SK-N-SH (cell line): ENCODE measurements around the gene TMEM269. TPM values are rescaled to one million over a fixed set of nuclear protein-coding genes. Genes with fewer than 3 reads are reported as not detected.

Source experiments
- CTCF ChIA-PET: fragments of 300-600, 350-600 bp; formaldehyde crosslinking; extraction: SDS; loops from one replicate; lab custom pipeline; 2021; lab: Yijun Ruan, JAX
- POLR2A ChIA-PET: fragments of 350-600 bp; sonication (Branson Sonifier 250); formaldehyde crosslinking; extraction: SDS; loops from one replicate; lab custom pipeline; 2020; ENCODE audit warnings: antibody characterized with exemption, inconsistent platforms; lab: Yijun Ruan, JAX
- DNase-seq: peaks from one replicate; pipeline ENCODE4 v3.0.0; 2012
- H2AFZ ChIP-seq: fragments of 200-600 bp; sonication (generic); 2 replicates; pipeline ENCODE4 v1.8.1; 2016; ENCODE audit warnings: antibody characterized with exemption, mild to moderate bottlenecking, low read depth
- H3F3A ChIP-seq: fragments of 200-600 bp; sonication (generic); replicated peaks from 2 replicates; pipeline ENCODE3; 2016; ENCODE audit warnings: antibody characterized with exemption, mild to moderate bottlenecking; ENCODE audit not compliant: insufficient read depth
- H3K27ac ChIP-seq, 2 experiments: fragments of 200-500 bp in 1 of 2; fragments of 200-600 bp in 1 of 2; sonication (Bioruptor generic) in 1 of 2; sonication (generic), shearing (Covaris generic) in 1 of 2; 2 replicates each; pipeline versions ENCODE4 v1.5.1 to v1.6.1; 2014 to 2016; ENCODE audit warnings: low read depth in 2 of 2, inconsistent platforms in 1 of 2, low read length in 1 of 2, mild to moderate bottlenecking in 1 of 2, mixed read lengths in 1 of 2
- H3K27me3 ChIP-seq: fragments of 200-600 bp; sonication (generic), shearing (Covaris generic); 2 replicates; pipeline ENCODE4 v1.6.1; 2016; ENCODE audit warnings: mixed run types; ENCODE audit not compliant: insufficient read depth
- H3K36me3 ChIP-seq, 2 experiments: fragments of 200-500 bp in 1 of 2; fragments of 200-600 bp in 1 of 2; sonication (Bioruptor generic) in 1 of 2; sonication (generic) in 1 of 2; replicated peaks in 1 of 2; 2 replicates each; pipeline versions ENCODE3 to v1.5.1; 2014 to 2016; ENCODE audit warnings: low read length in 1 of 2, mild to moderate bottlenecking in 1 of 2; ENCODE audit not compliant: insufficient read depth in 2 of 2, control insufficient read depth in 1 of 2
- H3K4me1 ChIP-seq, 2 experiments: fragments of 200-500 bp in 1 of 2; fragments of 200-600 bp in 1 of 2; sonication (Bioruptor generic) in 1 of 2; sonication (generic), shearing (Covaris generic) in 1 of 2; 2 replicates each; pipeline versions ENCODE4 v1.5.1 to v1.6.1; 2014 to 2016; ENCODE audit warnings: low read depth in 1 of 2, low read length in 1 of 2, mixed run types in 1 of 2; ENCODE audit not compliant: insufficient read depth in 2 of 2, control insufficient read depth in 1 of 2
- H3K4me2 ChIP-seq: fragments of 200-600 bp; sonication (generic), shearing (Covaris generic); 2 replicates; pipeline ENCODE4 v1.6.1; 2017; ENCODE audit warnings: mixed run types
- H3K4me3 ChIP-seq, 2 experiments: fragments of 200-500 bp in 1 of 2; fragments of 200-600 bp in 1 of 2; sonication (Bioruptor generic) in 1 of 2; sonication (generic), shearing (Covaris generic) in 1 of 2; 2 replicates each; pipeline versions ENCODE4 v1.5.1 to v1.8.1; 2014 to 2016; ENCODE audit warnings: low read depth in 2 of 2, inconsistent platforms in 1 of 2, low read length in 1 of 2, mild to moderate bottlenecking in 1 of 2, mixed read lengths in 1 of 2, moderate library complexity in 1 of 2
- H3K79me2 ChIP-seq: fragments of 200-600 bp; sonication (generic); 2 replicates; pipeline ENCODE4 v1.8.1; 2017; ENCODE audit warnings: mild to moderate bottlenecking; ENCODE audit not compliant: insufficient read depth
- H3K9ac ChIP-seq: fragments of 200-600 bp; sonication (generic); 2 replicates; pipeline ENCODE4 v1.6.1; 2017; ENCODE audit warnings: mixed run types
- H3K9me2 ChIP-seq: fragments of 200-600 bp; sonication (generic); 2 replicates; pipeline ENCODE4 v1.6.1; 2017; ENCODE audit warnings: mixed run types
- H3K9me3 ChIP-seq: fragments of 200-600 bp; sonication (generic); 2 replicates; pipeline ENCODE4 v1.6.1; 2017; ENCODE audit warnings: mixed run types, mild to moderate bottlenecking, moderate library complexity
- H4K20me1 ChIP-seq: fragments of 200-600 bp; sonication (generic); 2 replicates; pipeline ENCODE4 v1.6.1; 2017; ENCODE audit warnings: mild to moderate bottlenecking, mixed run types; ENCODE audit not compliant: insufficient read depth
- CHD2 ChIP-seq: fragments of 150-350 bp; IDR thresholded peaks from 2 replicates; pipeline ENCODE4 v1.6.1; 2018; ENCODE audit warnings: low read length; ENCODE audit not compliant: partially characterized antibody
- EZH2phosphoT487 ChIP-seq: fragments of 200-600 bp; sonication (generic); IDR thresholded peaks from 2 replicates; pipeline ENCODE4 v1.6.1; 2017; ENCODE audit warnings: low read depth, mixed run types, mild to moderate bottlenecking, antibody characterized with exemption, moderate library complexity, borderline replicate concordance
- FOSL2 ChIP-seq: IDR thresholded peaks from 2 replicates; pipeline ENCODE4 v1.4.0; 2012; ENCODE audit warnings: low read depth, mild to moderate bottlenecking, moderate library complexity, borderline replicate concordance
- FOXJ3 ChIP-seq: sonication (generic); formaldehyde crosslinking; IDR thresholded peaks from 2 replicates; pipeline ENCODE4 v1.5.1; 2020; ENCODE audit warnings: mild to moderate bottlenecking, missing genetic modification reagents
- FOXM1 ChIP-seq: IDR thresholded peaks from 2 replicates; pipeline ENCODE4 v1.4.0; 2012; ENCODE audit warnings: low read depth, mild to moderate bottlenecking
- GATA2 ChIP-seq: sonication (generic); formaldehyde crosslinking; IDR thresholded peaks from 2 replicates; pipeline ENCODE4 v1.5.0; 2020; ENCODE audit warnings: mild to moderate bottlenecking, missing genetic modification reagents
- IRF3 ChIP-seq: fragments of 150-350 bp; IDR thresholded peaks from 2 replicates; pipeline ENCODE4 v1.6.1; 2016; ENCODE audit warnings: mild to moderate bottlenecking, low read depth, low read length
- JUND ChIP-seq: IDR thresholded peaks from 2 replicates; pipeline ENCODE4 v1.4.0; 2012
- MAX ChIP-seq: IDR thresholded peaks from 2 replicates; pipeline ENCODE4 v1.4.0; 2012; ENCODE audit warnings: low read depth
- MEF2A ChIP-seq: IDR thresholded peaks from 2 replicates; pipeline ENCODE4 v1.4.0; 2012; ENCODE audit warnings: low read depth, borderline replicate concordance
- NRF1 ChIP-seq: IDR thresholded peaks from 2 replicates; pipeline ENCODE4 v1.6.1; 2012; ENCODE audit warnings: low read depth, mild to moderate bottlenecking, low read length
- RCOR1 ChIP-seq: fragments of 150-350 bp; IDR thresholded peaks from 2 replicates; pipeline ENCODE4 v1.6.1; 2017; ENCODE audit warnings: antibody characterized with exemption, low read length
- TCF12 ChIP-seq: IDR thresholded peaks from 2 replicates; pipeline ENCODE4 v1.4.0; 2012
- TEAD4 ChIP-seq: IDR thresholded peaks from 2 replicates; pipeline ENCODE4 v1.4.0; 2012; ENCODE audit warnings: mild to moderate bottlenecking, borderline replicate concordance; ENCODE audit not compliant: insufficient read depth
- WGBS: methylation state at CpG from one replicate; pipeline ENCODE4 v1.1.6; 2017; ENCODE audit warnings: low lambda C conversion rate; 5-methylcytosine and 5-hydroxymethylcytosine counted together
- polyA plus RNA-seq, 3 experiments: library from polyadenylated mRNA; depleted of rRNA; stranded (reverse); fragments of >200 nt; gene quantifications; 2 replicates each; pipeline ENCODE4 v1.2.3, GENCODE V29; 2012

TMEM269 gene
- polyA plus RNA-seq, 1 of the 3 experiments (the other 2 are of a cell fraction), result 0.05 TPM

DNA sequence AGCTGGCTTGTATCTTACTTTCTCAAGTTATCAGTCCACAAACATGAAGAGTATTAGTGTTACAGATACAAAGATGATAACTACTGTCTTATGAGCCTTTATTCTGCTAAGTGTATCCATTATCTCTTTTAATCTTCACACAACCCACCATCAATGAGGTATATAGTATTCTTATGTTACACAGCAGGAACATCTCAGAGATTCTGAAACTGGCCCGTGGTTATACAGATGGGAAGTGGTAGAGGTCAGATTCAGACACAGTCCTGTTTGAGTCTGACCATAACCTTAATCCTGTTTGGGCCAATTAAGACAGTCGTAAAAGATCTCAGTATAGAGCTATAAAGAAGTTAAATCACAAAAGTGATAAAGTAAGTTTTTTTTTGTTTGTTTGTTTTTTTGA is 5.1 kb upstream of the TMEM269 start:
- no peaks in the 10 kb centered on the region for H3K27me3 ChIP-seq
- no peaks in the 10 kb centered on the region for H3F3A ChIP-seq
- H3K4me2 ChIP-seq, result no peak overlapping the region
- H3K9ac ChIP-seq, result no peak overlapping the region
- peaks cover 48 to 52% of the 10 kb centered on the region in 2 experiments for H3K36me3 ChIP-seq
- TF ChIP-seq MEF2A (no peak), IRF3 (no peak), CHD2 (no peak), GATA2 (CRISPR knock-in tag) (no peak), EZH2phosphoT487 (no peak), FOSL2 (no peak), TEAD4 (no peak), FOXM1 (no peak), NRF1 (no peak)
- H3K9me2 ChIP-seq, result no peaks in the 10 kb centered on the region
- H3K9me3 ChIP-seq, result no peaks in the 10 kb centered on the region
- H4K20me1 ChIP-seq, result no peaks in the 10 kb centered on the region
- no peak for DNase-seq
- CTCF ChIA-PET, result interaction anchor here (0.7 to 4.9 kb wide), 7 partner anchors 9 to 293 kb away, joined by 3 to 118 read pairs (median 7); no protein-coding TSS in a partner anchor
- H2AFZ ChIP-seq, result no peak overlapping the region
- H3K4me1 ChIP-seq, result no peaks in the 10 kb centered on the region
- POLR2A ChIA-PET, result no interaction called here
- WGBS, result 90% methylated on average over 2 of the region's 2 CpGs
- H3K4me3 ChIP-seq, result no peak overlapping the region
- H3K27ac ChIP-seq, result no peak overlapping the region
- H3K79me2 ChIP-seq, result no peaks in the 10 kb centered on the region; the same call in 1 of the 2 replicates

- DNase-seq, result no peak
- Histone ChIP-seq H3K36me3 (peaks cover 44 to 47% of the 10 kb centered on the region in 2 experiments), H3F3A (no peaks in the 10 kb centered on the region), H3K4me2 (no peak overlapping the region), H3K27me3 (no peaks in the 10 kb centered on the region), H4K20me1 (no peaks in the 10 kb centered on the region), H3K9me3 (no peaks in the 10 kb centered on the region), H3K27ac (no peak overlapping the region), H3K79me2 (no peaks in the 10 kb centered on the region; the same call in 1 of the 2 replicates), H3K4me3 (no peak overlapping the region), H3K4me1 (no peaks in the 10 kb centered on the region), H3K9ac (no peak overlapping the region), H3K9me2 (no peaks in the 10 kb centered on the region), H2AFZ (no peak overlapping the region)
- WGBS, result 94% methylated on average over 1 of the region's 1 CpG
- POLR2A ChIA-PET, result no interaction called here
- no peak for TF ChIP-seq JUND
- CTCF ChIA-PET, result interaction anchor here (1.0 to 4.9 kb wide), 5 partner anchors 9 to 292 kb away, joined by 3 to 118 read pairs (median 7); no protein-coding TSS in a partner anchor
These were observed 4.6 kb upstream of the TMEM269 start for GRCh38 chr1:42780176-42780575.

DNA sequence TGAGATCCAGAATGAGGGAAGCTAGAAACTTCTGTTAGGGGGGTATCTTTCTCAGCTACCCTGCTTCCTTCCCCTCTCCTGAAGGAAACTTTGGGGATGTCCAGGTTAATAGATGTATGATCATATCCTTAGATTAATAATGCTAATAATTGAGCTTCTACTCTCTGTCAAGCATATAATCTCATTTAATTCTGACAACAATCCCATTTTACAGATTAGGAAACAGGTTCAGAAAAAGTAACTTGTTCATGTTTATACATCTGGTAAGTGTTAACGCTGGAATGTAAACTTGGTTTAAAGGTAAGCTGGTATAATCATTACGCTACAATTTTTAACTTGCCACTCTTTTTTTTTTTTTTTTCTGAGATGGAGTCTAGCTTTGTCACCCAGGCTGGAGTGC is 1.7 kb upstream of the TMEM269 start:
- Histone ChIP-seq H3K9me3 (no peaks in the 10 kb centered on the region), H3K79me2 (no peaks in the 10 kb centered on the region; the same call in 1 of the 2 replicates), H4K20me1 (no peaks in the 10 kb centered on the region), H3K4me1 (peaks cover 0 to 6% of the 10 kb centered on the region in 2 experiments; a peak in 1 of 4 replicates), H3K27ac (no peak overlapping the region), H3K4me2 (no peak overlapping the region), H3K27me3 (no peaks in the 10 kb centered on the region), H3K9ac (no peak overlapping the region), H2AFZ (no peak overlapping the region), H3K36me3 (peaks cover 25 to 30% of the 10 kb centered on the region in 2 experiments), H3K9me2 (no peaks in the 10 kb centered on the region), H3F3A (no peaks in the 10 kb centered on the region), H3K4me3 (no peak overlapping the region)
- DNase-seq, result no peak
- 93% methylated on average over 2 of the region's 2 CpGs for WGBS
- POLR2A ChIA-PET, result interaction anchor here (2.4 kb wide), 1 partner anchor 16 kb away, joined by 7 read pairs; the partner anchor contains the start of genes C1orf50 and P3H1
- TF ChIP-seq FOXJ3 (no peak), TCF12 (no peak), JUND (no peak), RCOR1 (no peak), CHD2 (no peak), MAX (no peak)
- CTCF ChIA-PET, result interaction anchor here (0.8 to 4.4 kb wide), 7 partner anchors 16 to 467 kb away, joined by 3 to 33 read pairs (median 3); no protein-coding TSS in a partner anchor
